Sciatic nerve (tissue), 2 donors: Measurements from ENCODE around the gene KCNK15. TPM values are rescaled to one million over a fixed set of nuclear protein-coding genes. Genes with fewer than 3 reads are reported as not detected.
"Not testable (repeated sequence)": the region's sequence is repeated elsewhere in the genome, so short reads cannot be mapped to it uniquely, and the experiment has no call there.

ENCODE experiments used
- ATAC-seq: fragments of 200-7000 bp; cut with Tn5 transposase; one replicate; pipeline ENCODE4 v1.9.1; 2020; ENCODE audit warnings: mild to moderate bottlenecking, moderate library complexity
- DNase-seq: peaks from one replicate; pipeline ENCODE4 v3.0.0-alpha.2; 2020; ENCODE audit warnings: low spot score
- intact Hi-C: fragments of 100-400 bp; cut with DNase I; formaldehyde crosslinking; loops from one replicate; pipeline ENCODE4 v1.14.2; 2022
- total RNA-seq: library from RNA; stranded (reverse); fragmentation: NEBNext Ultra II Directional; extraction: Animal tissue kit (Norgen Biotek cat#: 25700); gene quantifications from one replicate; pipeline ENCODE4 v1.2.1, GENCODE V29; 2021
- donor health status: DM: no; HTN: no; CAD: no.
- donor health status: DM: no; HTN: no; CAD: no.

The KCNK15 gene
- 3.2 TPM for total RNA-seq

- peak; percentile 77 for DNase-seq
- peak; percentile 77 for ATAC-seq
- intact Hi-C loops = loop anchor here (5.0 kb wide), 1 partner anchor 122 kb away; no protein-coding TSS in a partner anchor
Measured at GRCh38 chr20:44745598-44746366, at the start of gene KCNK15. KCNK15 (plus strand) TSS chr20:44745865; CDS start chr20:44745911, 46 bp downstream.

- DNase-seq = no peak
- no peak for ATAC-seq
- intact Hi-C loops = no loop called here
Measured at GRCh38 chr20:44696315-44696714, 49.4 kb upstream of the KCNK15 start.

- ATAC-seq, intact Hi-C loops, DNase-seq: not testable (repeated sequence)
Measured at GRCh38 chr20:44697041-44697440, 48.6 kb upstream of the KCNK15 start.

- DNase-seq (no peak), ATAC-seq (no peak)
- intact Hi-C loops = no loop called here
Measured at GRCh38 chr20:44698351-44698750, 47.3 kb upstream of the KCNK15 start.

GRCh38 chr20:44700306-44700705 is 45.4 kb upstream of the KCNK15 start:
- no peak for DNase-seq
- no peak for ATAC-seq
- intact Hi-C loops = no loop called here

GRCh38 chr20:44701118-44701857 is 44.4 kb upstream of the KCNK15 start:
- DNase-seq (peak; percentile 61), ATAC-seq (peak; percentile 2)
- intact Hi-C loops = no loop called here

- no peak for ATAC-seq
- intact Hi-C loops = no loop called here
Measured at GRCh38 chr20:44701858-44702256, 43.8 kb upstream of the KCNK15 start.

GRCh38 chr20:44702776-44703175 is 42.9 kb upstream of the KCNK15 start:
- DNase-seq (peak; percentile 95), ATAC-seq (peak; percentile 92)
- intact Hi-C loops = no loop called here

More at GRCh38 chr20:44701858-44702256, 43.8 kb upstream of the KCNK15 start:
- DNase-seq = peak; percentile 38

- intact Hi-C loops = no loop called here
- DNase-seq = peak; percentile 25
- peak; percentile 23 for ATAC-seq
Measured at GRCh38 chr20:44703183-44703925, 42.3 kb upstream of the KCNK15 start.

- intact Hi-C loops = no loop called here
- ATAC-seq (no peak), DNase-seq (peak; percentile 47)
Measured at GRCh38 chr20:44703956-44704488, 41.6 kb upstream of the KCNK15 start.

- ATAC-seq (no peak), DNase-seq (peak; percentile 51)
- intact Hi-C loops = no loop called here
Measured at GRCh38 chr20:44704551-44704971, 41.1 kb upstream of the KCNK15 start.

GRCh38 chr20:44705364-44706094 is 40.1 kb upstream of the KCNK15 start:
- DNase-seq = no peak
- intact Hi-C loops = no loop called here

GRCh38 chr20:44706301-44707017 is 39.2 kb upstream of the KCNK15 start:
- peak; percentile 79 for DNase-seq
- peak; percentile 86 for ATAC-seq
- intact Hi-C loops = no loop called here

More at GRCh38 chr20:44705364-44706094, 40.1 kb upstream of the KCNK15 start:
- no peak for ATAC-seq

GRCh38 chr20:44707018-44707579 is 38.6 kb upstream of the KCNK15 start:
- no peak for ATAC-seq
- intact Hi-C loops = no loop called here

GRCh38 chr20:44709380-44709779 is 36.3 kb upstream of the KCNK15 start:
- ATAC-seq = no peak

More at GRCh38 chr20:44707018-44707579, 38.6 kb upstream of the KCNK15 start:
- DNase-seq = no peak

GRCh38 chr20:44709797-44710196 is 35.9 kb upstream of the KCNK15 start:
- intact Hi-C loops = no loop called here
- DNase-seq (peak; percentile 38), ATAC-seq (no peak)

More at GRCh38 chr20:44709380-44709779, 36.3 kb upstream of the KCNK15 start:
- peak; percentile 41 for DNase-seq
- intact Hi-C loops = no loop called here

GRCh38 chr20:44711237-44711636 is 34.4 kb upstream of the KCNK15 start:
- peak; percentile 38 for DNase-seq
- ATAC-seq = no peak
- intact Hi-C loops = no loop called here
